ENCODE data around the gene PPP2R5B.

DNA sequence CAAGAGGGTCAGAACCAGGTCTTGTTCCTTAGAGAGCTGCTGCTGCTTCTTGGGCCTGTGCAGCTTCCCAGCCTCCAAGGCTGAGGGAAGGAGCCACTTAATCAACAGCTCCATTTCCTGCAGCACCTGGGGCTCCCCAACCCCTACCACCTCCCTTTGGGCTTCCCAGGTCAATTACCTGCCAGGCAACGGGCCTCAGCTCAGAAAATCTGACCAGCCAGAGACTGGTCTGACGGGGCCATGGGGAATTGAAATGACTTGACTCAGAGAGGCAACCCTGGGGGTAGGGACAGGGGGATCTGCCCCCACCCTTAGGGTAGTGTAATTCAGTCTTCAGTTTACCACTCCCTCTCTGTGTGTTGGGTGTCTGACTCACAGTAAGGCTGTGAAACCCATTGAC lies 52.2 kb downstream of the PPP2R5B start:
- TF ChIP-seq, protein P1, sequence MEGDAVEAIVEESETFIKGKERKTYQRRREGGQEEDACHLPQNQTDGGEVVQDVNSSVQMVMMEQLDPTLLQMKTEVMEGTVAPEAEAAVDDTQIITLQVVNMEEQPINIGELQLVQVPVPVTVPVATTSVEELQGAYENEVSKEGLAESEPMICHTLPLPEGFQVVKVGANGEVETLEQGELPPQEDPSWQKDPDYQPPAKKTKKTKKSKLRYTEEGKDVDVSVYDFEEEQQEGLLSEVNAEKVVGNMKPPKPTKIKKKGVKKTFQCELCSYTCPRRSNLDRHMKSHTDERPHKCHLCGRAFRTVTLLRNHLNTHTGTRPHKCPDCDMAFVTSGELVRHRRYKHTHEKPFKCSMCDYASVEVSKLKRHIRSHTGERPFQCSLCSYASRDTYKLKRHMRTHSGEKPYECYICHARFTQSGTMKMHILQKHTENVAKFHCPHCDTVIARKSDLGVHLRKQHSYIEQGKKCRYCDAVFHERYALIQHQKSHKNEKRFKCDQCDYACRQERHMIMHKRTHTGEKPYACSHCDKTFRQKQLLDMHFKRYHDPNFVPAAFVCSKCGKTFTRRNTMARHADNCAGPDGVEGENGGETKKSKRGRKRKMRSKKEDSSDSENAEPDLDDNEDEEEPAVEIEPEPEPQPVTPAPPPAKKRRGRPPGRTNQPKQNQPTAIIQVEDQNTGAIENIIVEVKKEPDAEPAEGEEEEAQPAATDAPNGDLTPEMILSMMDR (IDR thresholded peaks at IDR 0.05): no peak
- TF ChIP-seq ZFX (IDR thresholded peaks at IDR 0.05; ENCODE audit: borderline replicate concordance): no peak

Data from 22Rv1 (cell line).